NCI-H146 (cell line): Measurements from ENCODE around the gene SUGP2.

Source experiments
- DNase-seq: peaks from one replicate; lab custom pipeline; 2025; lab: John Stamatoyannopoulos, UW

The SUGP2 gene

GRCh38 chr19:19059018-19059836 lies 25.9 kb upstream of the SUGP2 start:
- DNase-seq: no peak

GRCh38 chr19:19057720-19058119 lies 24.4 kb upstream of the SUGP2 start:
- DNase-seq: no peak

GRCh38 chr19:19057317-19057716 lies 24.0 kb upstream of the SUGP2 start:
- no peak for DNase-seq

- DNase-seq: no peak
Observed at GRCh38 chr19:19056636-19057275, 23.4 kb upstream of the SUGP2 start.

GRCh38 chr19:19055701-19056100 lies 22.4 kb upstream of the SUGP2 start:
- DNase-seq: no peak

GRCh38 chr19:19054939-19055440 lies 21.7 kb upstream of the SUGP2 start:
- DNase-seq: no peak

- no peak for DNase-seq
Observed at GRCh38 chr19:19054315-19054938, 21.1 kb upstream of the SUGP2 start.

GRCh38 chr19:19053508-19054314 lies 20.4 kb upstream of the SUGP2 start:
- DNase-seq: peak; percentile 64

GRCh38 chr19:19052921-19053320 lies 19.6 kb upstream of the SUGP2 start:
- no peak for DNase-seq

- DNase-seq: no peak
Observed at GRCh38 chr19:19051478-19052213, 18.3 kb upstream of the SUGP2 start.

- DNase-seq: no peak
Observed at GRCh38 chr19:19050731-19051130, 17.4 kb upstream of the SUGP2 start.

- DNase-seq: no peak
Observed at GRCh38 chr19:19050104-19050503, 16.8 kb upstream of the SUGP2 start.

GRCh38 chr19:19049406-19049805 lies 16.1 kb upstream of the SUGP2 start:
- no peak for DNase-seq

GRCh38 chr19:19043881-19044280 lies 10.6 kb upstream of the SUGP2 start:
- no peak for DNase-seq

- no peak for DNase-seq
Observed at GRCh38 chr19:19043481-19043880, 10.2 kb upstream of the SUGP2 start.

- DNase-seq: no peak
Observed at GRCh38 chr19:19042732-19043280, 9.5 kb upstream of the SUGP2 start.

- DNase-seq: no peak
Observed at GRCh38 chr19:19040417-19040816, 7.1 kb upstream of the SUGP2 start.

- no peak for DNase-seq
Observed at GRCh38 chr19:19039901-19040300, 6.6 kb upstream of the SUGP2 start.

GRCh38 chr19:19034204-19034624 lies 897 bp upstream of the SUGP2 start:
- peak; percentile 82 for DNase-seq

GRCh38 chr19:19033176-19033425 lies 216 bp downstream of the SUGP2 start:
- no peak for DNase-seq

- peak; percentile 95 for DNase-seq
Observed at GRCh38 chr19:19032420-19033175, 719 bp downstream of the SUGP2 start.
